ENCODE measurements around the gene PBX3. TPM values are rescaled to one million over a fixed set of nuclear protein-coding genes. Genes with fewer than 3 reads are reported as not detected.

The PBX3 gene
- total RNA-seq, 1 donor from 2014 or later: 48.6 TPM

DNA sequence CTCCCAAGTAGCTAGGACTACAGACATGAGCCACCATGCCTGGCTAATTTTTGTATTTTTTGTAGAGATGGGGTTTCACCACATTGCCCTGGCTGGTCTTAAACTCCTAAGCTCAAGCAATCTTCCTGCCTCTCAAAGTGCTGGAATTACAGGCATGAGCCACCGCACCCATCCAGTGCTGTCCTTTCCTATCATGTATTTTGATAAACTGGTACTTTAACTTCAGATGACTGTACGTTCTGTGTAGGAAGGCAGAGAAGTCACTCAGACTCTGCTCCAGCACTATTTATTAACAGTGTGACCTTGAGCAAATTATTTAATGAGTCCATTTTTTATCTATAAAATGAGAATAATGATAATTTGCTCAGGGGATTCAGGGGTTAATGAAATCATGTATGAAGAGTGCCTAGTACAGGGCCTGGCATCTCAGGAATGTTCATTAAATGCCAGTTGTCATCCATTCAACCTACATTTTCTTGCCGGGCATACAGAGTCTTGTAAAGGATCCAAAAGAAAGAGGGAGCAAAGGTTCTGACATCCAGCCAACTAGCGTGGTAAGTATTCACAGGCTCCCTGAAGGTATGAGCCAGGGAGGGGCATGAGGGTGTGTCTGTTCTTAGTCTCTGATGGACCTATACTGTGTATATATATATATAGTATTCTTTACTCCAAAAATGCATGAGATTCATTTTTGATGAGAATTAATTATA, 201.9 kb downstream of the PBX3 start:
- Histone ChIP-seq H3K27ac (no peak overlapping the region), H3K4me3 (no peak overlapping the region), H3K4me1 (no peaks in the 10 kb centered on the region), H3K9me3 (no peaks in the 10 kb centered on the region), H3K36me3 (no peaks in the 10 kb centered on the region), H3K27me3 (no peaks in the 10 kb centered on the region)
- no peak for DNase-seq
- intact Hi-C loops (cut with DNase I): no loop called here
- ATAC-seq: no peak
- no peak for TF ChIP-seq CTCF (IDR thresholded peaks at IDR 0.05)

DNA sequence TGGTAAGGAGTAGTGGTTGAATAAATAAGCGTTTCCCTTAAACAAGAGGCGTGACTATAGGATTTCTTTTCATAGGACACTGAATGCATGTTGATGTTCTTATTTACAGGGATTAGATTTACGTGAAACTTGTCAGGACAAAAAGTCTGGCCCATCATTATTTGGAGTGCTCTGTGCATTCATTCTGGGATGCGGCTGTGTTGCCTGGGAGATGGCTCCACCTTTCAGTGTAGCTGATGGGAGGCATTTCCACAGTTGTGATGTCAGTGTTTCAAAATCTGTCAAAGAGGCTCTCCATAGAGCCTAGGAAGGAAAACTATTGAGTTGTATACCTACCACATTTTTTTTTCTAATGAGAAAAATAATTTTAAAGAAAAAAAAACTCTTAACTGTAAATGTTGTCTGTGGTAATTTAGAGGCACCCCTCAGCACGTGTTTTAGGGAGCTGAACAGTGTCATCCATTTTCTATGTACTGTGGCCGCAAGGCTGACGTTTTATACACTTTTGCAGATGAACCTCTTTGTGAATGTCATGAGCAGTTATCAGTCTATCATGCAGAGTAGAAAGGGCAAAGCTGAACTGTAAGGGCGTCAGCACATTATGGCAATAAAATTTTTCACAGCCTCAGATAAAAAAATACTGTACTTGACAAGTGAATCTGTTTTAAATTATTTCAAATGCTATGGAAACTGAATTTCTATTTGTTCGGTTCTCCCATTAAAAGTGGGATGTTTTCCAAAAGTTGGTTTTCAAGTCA, 202.7 kb downstream of the PBX3 start:
- Histone ChIP-seq H3K27ac (no peak overlapping the region), H3K27me3 (no peaks in the 10 kb centered on the region), H3K36me3 (no peaks in the 10 kb centered on the region), H3K9me3 (no peaks in the 10 kb centered on the region), H3K4me1 (no peaks in the 10 kb centered on the region), H3K4me3 (no peak overlapping the region)
- no peak for TF ChIP-seq CTCF (IDR thresholded peaks at IDR 0.05)
- ATAC-seq (no peak), DNase-seq (no peak)
- intact Hi-C loops (cut with DNase I): no loop called here

DNA sequence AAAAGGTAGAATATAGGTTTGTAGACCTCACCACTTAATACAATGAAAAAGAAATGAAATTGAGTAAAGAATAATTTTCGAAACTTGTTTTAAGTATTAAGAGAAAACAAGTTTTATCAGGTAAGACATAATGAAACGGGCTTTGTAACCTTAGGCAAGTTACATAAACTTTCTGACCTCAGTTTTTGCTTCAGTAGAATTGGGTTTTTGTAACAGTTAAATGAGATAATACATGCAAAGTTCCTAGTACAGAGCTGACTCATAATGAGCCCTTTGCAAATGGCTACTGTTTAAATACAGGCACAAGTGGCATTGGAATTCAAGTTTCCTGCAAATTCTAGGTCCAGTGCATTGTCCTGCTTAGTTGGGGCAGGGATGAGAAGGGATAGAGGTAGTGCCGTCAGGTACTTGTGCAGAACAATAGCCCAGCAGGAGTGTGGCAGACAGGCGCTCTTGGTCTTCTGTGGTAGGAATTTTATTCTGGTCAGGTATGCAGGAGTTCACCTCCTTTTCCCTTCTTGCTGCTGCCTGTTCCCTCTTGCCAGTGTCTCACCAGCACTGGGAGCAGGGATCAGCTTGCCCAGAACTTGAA, 203.8 kb downstream of the PBX3 start:
- Histone ChIP-seq H3K27me3 (no peaks in the 10 kb centered on the region), H3K4me1 (no peaks in the 10 kb centered on the region), H3K27ac (no peak overlapping the region), H3K4me3 (no peak overlapping the region), H3K36me3 (no peaks in the 10 kb centered on the region), H3K9me3 (no peaks in the 10 kb centered on the region)
- ATAC-seq: no peak
- intact Hi-C loops (cut with DNase I): no loop called here
- no peak for DNase-seq
- no peak for TF ChIP-seq CTCF (IDR thresholded peaks at IDR 0.05)

- TF ChIP-seq CTCF (IDR thresholded peaks at IDR 0.05): no peak
- intact Hi-C loops (cut with DNase I): no loop called here
- Histone ChIP-seq H3K4me3 (no peak overlapping the region), H3K27ac (no peak overlapping the region), H3K9me3 (no peaks in the 10 kb centered on the region), H3K27me3 (no peaks in the 10 kb centered on the region), H3K36me3 (no peaks in the 10 kb centered on the region), H3K4me1 (no peaks in the 10 kb centered on the region)
- no peak for ATAC-seq
- no peak for DNase-seq
These were observed 206.3 kb downstream of the PBX3 start for GRCh38 chr9:125953314-125954019.

- Histone ChIP-seq H3K27ac (no peak overlapping the region), H3K36me3 (no peaks in the 10 kb centered on the region), H3K9me3 (no peaks in the 10 kb centered on the region), H3K4me1 (no peaks in the 10 kb centered on the region), H3K4me3 (no peak overlapping the region), H3K27me3 (no peaks in the 10 kb centered on the region)
- TF ChIP-seq CTCF (IDR thresholded peaks at IDR 0.05): no peak
- intact Hi-C loops (cut with DNase I): no loop called here
- ATAC-seq: no peak
- DNase-seq: no peak
These were observed 208.9 kb downstream of the PBX3 start for GRCh38 chr9:125956102-125956501.

Data from upper lobe of right lung (tissue), 1 donor.